ENCODE results near the gene COMMD8.

Gene COMMD8

DNA sequence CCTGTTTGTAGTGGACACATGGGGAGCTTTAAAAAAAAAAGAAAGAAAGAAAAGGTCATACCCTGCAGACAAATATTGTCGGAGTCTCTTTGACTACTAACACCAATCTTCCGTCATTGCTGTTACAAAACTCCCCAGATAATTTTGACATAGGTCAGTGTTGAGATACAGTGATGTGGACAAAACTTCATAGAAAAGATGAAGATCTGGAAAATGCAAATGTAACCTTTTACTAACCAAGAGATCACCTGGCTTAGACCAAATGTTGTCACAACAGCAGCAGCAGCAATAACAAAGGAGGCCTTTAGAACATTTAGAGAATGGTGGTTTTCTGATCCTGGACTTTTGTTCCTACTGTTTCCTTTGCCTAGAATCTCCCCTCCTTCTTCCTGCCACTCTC is 8.1 kb upstream of the COMMD8 start:
- no peak for DNase-seq (ENCODE audit: low spot score)

DNA sequence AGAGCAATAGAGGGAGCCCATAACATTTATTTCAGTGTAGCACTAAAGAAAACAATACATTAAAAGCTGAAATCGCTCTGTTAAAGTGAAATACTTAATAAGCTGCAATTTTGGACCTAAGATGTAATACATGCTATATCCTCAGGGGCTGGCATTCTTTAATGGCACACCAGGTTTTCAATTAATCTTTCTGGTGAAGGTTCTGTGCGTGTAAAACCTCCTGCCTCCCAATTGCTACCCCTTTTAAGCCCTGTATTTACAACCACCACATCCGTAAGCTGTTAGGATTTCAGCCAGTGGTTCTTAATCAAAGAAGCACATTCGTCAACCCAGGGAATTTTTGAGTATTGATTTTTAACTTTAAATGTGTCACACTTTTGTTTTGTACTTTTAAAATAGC is 7.6 kb upstream of the COMMD8 start:
- DNase-seq (ENCODE audit: low spot score), result no peak

DNA sequence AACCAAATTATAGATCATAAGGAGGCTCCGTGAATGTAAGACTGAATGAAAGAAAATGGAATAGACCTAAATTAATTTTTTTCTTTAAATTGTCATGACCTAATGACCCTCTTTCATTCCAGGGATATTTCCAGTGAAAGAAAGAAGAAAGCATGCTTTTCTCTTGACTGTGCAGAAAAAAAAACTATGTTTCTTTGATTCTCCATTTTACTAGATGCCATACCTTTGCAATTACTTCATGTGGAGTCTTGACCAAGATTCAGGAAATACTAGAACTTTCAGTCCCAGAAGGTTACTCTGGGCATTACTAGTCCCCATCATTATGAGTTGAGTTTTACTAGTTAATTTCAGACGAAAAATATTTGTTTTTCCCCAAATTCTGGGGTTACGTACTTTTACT is 6.4 kb upstream of the COMMD8 start:
- no peak for DNase-seq (ENCODE audit: low spot score)

DNA sequence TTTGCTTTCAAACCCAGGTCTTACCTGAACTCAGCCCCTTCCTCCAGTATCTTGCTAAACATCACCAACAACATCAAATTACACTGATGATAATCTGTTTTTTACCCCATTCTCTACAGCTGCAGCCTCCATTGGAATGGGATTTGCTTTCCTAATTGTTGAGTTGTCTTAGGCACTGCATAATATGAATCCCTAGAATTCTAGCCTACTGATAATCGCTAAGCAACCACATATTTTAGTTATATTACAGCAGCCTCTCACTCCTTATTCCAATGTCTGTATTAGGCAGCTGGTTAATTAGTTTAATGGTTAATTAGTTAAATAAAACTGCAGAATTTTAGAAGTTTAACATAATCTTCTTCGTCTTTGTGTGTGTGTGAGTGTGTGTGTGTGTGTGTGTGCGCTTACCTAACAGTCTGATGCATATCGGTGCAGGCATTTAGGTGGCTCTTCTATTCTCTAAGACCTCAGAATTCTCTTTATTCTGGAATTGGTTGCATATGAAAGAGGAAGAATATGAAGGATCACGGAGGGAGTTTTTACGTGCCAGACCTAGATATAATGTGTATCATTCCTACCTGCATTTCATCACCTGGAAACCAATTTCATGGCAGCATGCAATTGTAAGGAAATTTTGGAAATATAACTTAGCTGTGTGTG is 5.3 kb upstream of the COMMD8 start:
- DNase-seq (ENCODE audit: low spot score), result no peak

DNA sequence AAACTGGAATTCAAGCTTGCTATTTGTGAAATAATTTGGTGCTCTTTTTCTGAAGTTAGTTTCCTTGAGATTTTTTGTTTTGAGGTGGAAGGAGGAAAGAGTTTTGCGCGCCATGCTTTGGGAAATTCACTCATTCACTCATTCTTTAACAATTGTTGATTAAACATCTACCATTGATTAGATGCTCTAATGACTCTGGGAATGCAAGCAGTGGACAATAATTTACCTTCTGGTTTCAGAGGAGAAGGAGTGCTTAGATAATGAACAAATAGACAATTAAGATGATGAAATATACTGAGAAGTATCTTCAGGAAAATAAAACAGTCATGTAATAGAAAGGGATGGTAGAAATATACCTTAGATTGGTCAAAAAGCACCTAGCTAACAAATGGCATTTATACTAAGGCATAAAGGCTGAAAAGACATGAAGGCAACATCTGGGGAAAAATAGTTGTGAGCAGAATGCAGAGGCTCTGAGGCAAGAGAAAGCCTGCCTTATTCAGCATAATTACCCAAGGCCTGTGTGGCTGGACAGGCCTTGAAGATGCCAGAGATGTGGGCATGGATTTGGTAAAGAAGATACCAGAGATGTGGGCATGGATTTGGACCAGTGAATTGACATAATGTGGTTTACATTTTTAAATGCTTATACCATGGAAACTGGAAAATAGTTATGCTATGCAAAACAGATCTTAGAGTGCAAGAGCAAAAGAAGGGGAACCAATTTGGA is 2.7 kb upstream of the COMMD8 start:
- DNase-seq (ENCODE audit: low spot score), result no peak

DNA sequence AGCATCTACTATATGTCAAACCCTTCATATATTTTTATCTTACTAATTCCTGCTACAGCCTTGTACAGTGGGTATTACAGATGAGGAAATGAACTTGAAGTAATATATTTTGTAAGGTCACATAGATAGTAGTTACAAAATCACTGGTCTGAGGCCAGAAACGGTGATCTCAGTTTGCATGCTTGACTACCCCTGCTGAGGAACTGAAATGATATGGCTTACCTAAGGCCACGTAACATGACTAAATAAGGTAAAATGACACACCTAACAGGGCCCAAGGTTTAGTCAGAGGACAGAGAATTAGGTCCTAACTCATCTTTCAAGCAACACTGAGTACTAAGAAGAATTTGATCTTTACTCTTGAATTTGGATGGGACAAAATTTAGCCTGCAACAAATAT is 1.5 kb upstream of the COMMD8 start:
- DNase-seq (ENCODE audit: low spot score), result no peak

DNA sequence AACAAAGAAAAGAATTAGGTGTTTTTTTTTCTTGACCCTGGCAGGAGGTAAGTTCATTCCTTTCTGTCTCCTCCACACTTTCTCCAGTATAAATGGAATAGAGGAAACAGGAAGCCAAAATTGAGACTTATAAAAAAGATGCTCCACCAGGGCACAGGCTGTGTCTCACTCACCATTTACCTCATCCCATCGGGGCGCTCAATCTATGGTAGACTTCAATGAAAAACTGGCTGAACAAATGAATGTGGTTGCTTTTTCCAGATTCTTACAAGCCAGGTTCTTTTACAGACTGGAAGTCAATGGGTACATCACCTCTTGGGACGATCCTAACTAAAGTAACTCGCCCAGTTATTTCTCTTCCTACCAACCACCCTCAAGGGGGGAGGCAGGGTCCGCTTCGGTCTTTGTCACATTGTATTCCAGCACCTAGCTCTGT is 685 bp downstream of the COMMD8 start:
- DNase-seq (ENCODE audit: low spot score), result no peak

DNA sequence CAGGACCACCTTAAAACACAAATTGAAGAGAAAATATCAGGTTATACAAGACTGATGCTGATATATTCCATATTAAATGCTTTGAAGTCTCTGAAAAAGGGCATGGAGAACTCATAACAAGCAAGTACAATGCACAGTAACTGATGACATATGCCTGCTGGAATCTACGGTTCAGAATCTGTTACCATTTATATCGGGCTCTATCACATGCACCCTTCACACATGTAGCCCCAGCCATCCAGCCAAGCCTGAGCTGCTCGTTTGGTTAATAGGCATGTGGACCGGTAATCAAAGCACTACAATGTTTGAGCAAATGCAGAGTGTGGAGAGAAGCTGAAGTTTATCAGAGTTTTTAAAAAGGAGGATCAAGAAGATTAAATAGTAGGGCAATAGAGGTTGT is 11.8 kb downstream of the COMMD8 start:
- no peak for DNase-seq (ENCODE audit: low spot score)

DNA sequence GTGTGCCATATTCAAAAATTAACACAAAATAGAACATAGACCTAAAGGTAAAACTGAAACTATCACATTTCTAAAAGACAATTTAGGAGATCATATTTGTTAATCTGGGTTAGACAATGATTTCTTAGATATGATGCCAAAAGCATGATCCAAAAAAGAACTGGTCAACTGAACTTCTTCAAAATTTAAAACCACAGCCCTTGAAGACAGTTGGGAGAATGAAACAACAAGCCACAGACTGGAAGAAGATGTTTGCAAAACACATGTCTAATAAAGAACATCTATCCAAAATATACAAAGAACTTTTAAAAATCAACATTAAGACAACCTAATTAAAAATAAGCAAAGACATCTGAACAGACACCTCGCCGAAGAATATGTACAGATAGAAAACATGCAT is 19.5 kb downstream of the COMMD8 start:
- DNase-seq (ENCODE audit: low spot score), result no peak

DNA sequence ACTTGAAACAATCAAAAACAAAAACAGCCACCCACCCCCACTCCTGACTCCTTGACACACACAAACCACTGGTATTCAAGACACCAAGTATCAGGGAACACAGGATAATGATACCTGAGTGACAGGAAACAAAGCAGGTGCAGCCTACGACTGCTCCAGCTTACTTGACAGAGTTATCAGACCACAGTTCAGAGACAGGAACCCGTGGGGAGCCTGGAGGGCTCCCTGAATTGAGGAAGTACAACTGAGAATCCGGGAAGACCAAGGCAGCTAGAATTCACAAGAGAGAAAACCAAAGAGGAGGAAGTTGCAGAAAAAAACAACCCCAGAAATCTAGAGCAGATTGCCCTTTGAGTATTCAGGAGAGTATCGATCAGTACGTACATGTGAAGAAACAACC is 20.5 kb downstream of the COMMD8 start:
- DNase-seq (ENCODE audit: low spot score), result no peak

DNA sequence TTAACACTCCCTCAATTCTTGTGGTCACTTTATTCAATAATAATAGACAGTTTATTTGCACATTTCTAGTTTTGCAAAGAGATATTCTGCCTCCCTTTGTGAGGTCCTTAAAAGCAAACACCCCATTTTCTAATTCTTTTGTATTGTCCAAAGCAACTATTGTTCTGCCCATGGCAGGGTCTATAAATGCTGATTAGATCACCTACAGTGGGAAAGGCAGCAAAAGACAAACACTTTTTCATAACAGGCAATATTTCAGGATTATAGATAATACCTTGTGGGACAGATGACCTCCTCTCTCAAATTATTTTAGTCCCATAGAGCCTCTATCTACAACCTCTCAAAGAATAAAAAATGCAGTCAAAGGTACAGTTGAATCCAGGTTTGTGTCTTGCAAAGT is 28.6 kb downstream of the COMMD8 start:
- no peak for DNase-seq (ENCODE audit: low spot score)

DNA sequence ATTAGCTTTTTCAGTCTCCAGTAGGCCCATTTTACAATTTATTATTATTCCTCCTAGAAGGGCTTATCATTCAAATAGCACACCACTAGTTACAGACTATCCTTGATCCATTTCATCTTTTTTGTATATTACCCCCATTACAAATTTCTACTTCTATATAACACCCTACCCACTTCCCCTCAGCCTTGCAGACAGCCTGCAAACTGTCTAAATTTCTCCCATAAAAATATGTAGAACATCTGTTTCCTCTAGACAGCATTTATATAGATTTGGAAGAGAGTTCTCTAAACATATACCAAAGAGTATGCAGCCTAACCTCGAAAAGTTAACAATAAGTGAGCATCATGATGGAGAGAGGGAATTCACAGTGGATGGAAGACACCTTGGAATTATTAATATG is 30.8 kb downstream of the COMMD8 start:
- no peak for DNase-seq (ENCODE audit: low spot score)

DNA sequence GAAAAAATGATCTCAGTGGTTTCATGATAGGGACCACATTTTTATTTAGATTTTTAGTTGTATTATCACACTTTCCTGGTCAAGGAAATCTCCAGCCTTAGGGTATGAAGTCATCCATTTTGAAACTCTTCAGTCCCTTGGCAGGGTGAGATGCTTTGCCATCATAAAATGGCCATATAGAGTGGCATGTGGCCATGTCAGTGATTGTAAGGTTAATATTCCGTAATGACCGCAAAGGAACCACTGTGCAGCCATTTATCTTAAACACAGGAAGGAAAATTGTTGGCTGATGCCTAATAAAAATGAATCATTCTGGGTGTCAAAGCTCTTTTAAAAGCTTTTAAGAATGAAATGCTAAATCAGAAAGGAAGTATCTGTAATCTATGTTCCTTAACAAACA is 35.6 kb downstream of the COMMD8 start:
- DNase-seq (ENCODE audit: low spot score), result no peak

DNA sequence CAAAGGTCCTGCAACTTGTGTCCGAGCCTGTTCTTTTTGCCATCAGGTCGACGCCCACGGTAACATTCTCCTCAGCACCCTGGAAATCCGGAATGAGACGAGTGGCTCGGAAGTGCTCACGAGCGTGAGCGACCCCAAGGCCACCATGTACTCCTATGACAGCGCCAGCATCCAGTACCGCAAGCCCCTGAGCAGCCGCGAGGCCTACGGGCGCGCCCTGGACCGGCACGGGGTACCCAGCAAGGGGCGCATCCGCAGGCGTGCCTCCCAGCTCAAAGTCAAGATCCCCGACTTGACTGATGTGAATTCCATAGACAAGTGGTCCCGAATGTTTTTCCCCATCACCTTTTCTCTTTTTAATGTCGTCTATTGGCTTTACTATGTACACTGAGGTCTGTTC is 37.9 kb downstream of the COMMD8 start:
- no peak for DNase-seq (ENCODE audit: low spot score)

DNA sequence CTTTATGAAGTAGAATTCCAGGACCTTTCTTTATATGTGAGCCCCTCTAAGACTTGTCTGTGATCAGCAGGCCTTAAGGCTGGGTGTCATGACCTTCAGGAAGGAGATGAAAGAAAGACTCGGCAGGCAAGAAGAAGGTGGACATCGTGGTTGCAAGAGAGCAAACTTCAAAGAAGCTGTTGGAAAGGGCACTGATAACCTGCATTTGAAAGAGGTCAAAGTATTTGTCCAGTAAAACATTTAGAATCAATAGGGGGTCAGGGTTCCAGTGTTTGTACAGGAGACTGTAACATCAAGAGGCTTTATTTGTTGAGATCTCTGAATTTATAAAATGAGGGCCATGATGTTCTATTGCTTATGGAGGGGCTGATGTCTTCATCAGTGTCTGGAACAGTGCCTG is 44.2 kb downstream of the COMMD8 start:
- DNase-seq (ENCODE audit: low spot score), result no peak

DNA sequence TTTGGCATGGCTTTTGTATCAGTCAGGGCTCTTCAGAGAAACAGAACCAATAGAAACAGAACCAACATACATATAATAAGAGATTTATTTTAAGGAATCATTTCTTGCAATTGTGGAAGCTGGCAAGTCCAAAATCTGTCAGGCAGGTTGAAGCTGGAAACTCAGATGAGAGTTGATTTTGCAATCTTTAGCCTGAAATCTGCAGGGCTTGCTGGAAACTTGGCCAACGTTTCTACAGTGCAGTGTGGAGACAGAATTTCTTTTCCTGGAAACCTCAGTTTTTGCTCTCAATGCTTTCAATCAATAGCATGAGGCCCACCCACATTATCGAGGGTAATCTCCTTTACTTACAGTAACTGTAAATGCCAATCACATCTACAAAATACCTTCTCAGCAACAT is 45.4 kb downstream of the COMMD8 start:
- DNase-seq (ENCODE audit: low spot score), result no peak

DNA sequence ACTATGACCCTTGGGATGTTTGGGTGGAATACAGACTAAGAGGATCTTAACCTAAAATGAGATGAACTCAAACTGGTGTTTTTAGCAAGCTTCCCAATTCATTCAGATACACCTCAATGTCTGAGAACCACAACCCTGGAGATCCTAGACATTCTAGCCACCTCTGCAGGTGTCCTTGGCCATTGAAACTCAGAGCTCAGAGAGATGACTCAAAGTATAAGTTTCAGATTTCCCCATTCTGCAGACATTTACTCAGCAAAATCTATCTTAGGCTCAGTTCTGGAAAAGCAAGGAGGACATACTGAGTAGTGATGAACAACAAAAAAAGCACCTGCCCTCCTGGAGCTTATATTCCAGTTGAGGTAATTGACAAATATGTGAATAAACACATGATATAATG is 47.8 kb downstream of the COMMD8 start:
- DNase-seq (ENCODE audit: low spot score), result no peak

DNA sequence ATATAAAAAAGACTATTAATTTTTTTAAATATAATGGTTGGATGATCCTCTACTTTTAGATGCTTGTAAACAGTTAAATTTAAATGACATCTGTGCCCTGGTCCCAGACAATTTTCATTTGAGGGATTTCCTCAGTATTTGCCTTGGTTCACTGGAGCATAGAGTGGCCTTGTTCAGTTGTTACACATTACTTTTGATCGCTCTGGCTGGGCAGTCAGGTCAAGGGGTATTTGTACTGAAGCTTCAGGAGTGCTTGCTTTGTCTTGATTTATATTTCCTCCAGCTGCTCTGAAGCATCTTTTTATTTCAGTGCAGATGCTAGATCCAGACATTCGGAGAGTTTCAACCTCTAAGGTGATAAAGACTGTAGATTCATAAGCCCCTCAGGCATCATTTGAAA is 50.0 kb downstream of the COMMD8 start:
- DNase-seq (ENCODE audit: low spot score), result no peak

DNA sequence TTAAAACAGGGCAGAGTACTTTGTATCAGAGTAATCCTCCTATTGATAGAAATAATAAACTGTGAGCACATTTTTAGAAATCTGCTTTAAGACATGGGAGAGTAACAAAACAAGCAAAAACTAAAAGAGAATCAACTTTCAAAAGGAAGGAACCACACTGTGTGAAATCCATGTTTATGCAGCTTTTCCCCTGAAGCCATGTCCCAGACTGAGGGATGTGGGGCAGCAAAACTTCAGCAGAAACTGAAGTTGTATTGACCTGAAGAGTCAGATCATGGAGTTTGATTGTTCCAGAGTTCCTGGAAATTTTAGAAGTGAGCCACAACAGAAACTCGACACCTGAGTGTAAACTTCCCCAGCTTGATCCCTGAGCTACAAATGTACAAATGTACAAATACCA is 53.2 kb downstream of the COMMD8 start:
- no peak for DNase-seq (ENCODE audit: low spot score)

DNA sequence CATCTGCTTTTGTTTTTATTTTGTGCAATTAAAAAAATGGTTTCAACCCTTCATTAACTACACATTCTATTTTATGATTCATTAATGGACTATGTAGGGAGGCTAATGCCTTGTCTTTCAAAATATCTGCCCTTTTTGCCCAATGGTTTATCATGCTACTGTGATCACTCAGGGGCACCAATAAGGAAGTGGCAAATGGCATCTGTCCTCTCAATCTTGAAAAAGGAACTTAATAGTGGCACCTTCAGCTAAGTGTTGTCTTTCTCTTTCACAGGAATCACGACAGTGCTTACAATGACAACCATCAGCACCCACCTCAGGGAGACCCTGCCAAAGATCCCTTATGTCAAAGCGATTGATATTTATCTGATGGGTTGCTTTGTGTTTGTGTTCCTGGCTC is 57.1 kb downstream of the COMMD8 start:
- DNase-seq (ENCODE audit: low spot score), result no peak
